ENCODE data around the gene GULP1.
"Not testable (repeated sequence)": the region's sequence is repeated elsewhere in the genome, so short reads cannot be mapped to it uniquely, and the experiment has no call there.

GULP1 gene

DNA sequence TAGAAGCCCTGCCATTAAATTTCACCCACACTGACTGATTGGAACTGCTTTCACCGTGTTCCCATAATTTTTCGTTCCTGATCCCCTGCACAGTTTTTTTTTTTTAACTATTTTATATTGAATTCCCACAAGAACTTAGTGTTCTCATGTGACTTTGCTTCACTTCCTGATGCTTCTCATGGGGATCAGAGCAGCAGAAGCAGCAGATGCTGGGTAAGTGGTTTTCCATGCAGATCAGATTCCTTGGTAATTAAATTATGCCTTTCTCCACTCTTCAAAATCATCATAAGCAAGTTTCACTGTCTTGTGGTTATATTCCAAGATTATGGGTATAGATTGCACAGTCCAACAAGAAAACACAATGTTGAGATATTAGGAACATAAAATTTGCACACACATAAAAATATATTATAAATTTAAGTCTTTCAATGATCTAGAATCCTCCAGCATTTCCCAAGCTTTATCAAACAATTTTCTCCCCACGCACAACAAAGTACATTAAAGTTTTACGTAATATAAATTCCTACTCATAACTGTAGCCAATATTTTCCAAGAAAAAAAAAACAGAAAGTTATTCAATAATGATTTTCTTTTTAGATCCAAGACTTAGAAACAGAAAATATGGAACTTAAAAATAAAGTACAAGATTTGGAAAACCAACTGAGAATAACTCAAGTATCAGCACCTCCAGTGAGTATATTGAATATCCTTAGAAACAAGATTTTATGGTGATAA is 277.9 kb downstream of the GULP1 start:
- no peak for DNase-seq

- no peak for DNase-seq
Measured at GRCh38 chr2:188570370-188570769, 278.7 kb downstream of the GULP1 start.

GRCh38 chr2:188571543-188572303 is 280.0 kb downstream of the GULP1 start:
- DNase-seq, result no peak

GRCh38 chr2:188572592-188572991 is 280.9 kb downstream of the GULP1 start:
- DNase-seq, result no peak

- DNase-seq, result no peak
Measured at GRCh38 chr2:188573453-188573852, 281.8 kb downstream of the GULP1 start.

GRCh38 chr2:188576006-188576405 is 284.3 kb downstream of the GULP1 start:
- DNase-seq, result no peak

GRCh38 chr2:188576651-188577050 is 285.0 kb downstream of the GULP1 start:
- DNase-seq, result no peak

- DNase-seq, result no peak
Measured at GRCh38 chr2:188577231-188577630, 285.6 kb downstream of the GULP1 start.

DNA sequence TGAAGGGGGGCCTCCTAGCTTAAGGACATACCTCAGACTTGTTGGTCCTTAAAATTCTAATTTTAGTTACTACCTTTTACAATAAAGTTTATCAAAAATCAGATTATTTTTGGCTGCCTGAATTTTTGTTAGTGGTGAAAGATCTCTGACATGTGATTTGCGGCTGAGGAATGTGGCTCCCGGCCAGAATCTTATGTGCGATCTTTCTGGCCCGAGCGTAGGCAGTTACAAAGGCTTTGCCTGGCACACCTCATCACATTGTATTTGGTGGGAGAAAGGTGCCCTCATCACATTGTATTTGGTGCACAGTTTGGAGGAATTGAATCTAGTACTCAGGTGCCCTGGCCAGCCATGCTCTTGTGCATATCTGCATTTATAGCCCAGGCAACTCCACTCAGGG is 289.1 kb downstream of the GULP1 start:
- DNase-seq, result no peak

- DNase-seq, result no peak
Measured at GRCh38 chr2:188582211-188582610, 290.5 kb downstream of the GULP1 start.

DNA sequence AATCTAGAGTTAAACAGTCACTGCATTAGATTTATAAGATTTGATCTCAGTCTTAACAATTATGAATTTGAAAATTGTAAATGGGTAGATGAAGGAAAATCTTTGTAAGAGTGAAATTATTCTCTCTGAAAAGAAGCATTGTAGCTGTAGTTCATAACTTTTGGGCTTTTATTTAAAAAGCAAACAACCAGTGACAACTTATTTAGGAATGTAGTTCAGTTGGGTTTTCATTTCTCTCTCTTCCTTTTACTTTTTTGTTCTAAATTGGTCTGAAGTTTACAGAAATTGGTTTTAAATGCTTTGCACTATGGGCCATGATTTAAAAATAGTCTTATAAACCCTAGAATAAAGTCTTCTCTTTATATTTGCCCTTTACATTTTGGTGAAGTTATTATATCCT is 296.6 kb downstream of the GULP1 start:
- no peak for DNase-seq

- DNase-seq, result no peak
Measured at GRCh38 chr2:188596054-188596453, 304.4 kb downstream of the GULP1 start.

GRCh38 chr2:188598551-188598950 is 306.9 kb downstream of the GULP1 start:
- DNase-seq, result no peak

- DNase-seq, result no peak
Measured at GRCh38 chr2:188599140-188599539, 307.5 kb downstream of the GULP1 start.

DNA sequence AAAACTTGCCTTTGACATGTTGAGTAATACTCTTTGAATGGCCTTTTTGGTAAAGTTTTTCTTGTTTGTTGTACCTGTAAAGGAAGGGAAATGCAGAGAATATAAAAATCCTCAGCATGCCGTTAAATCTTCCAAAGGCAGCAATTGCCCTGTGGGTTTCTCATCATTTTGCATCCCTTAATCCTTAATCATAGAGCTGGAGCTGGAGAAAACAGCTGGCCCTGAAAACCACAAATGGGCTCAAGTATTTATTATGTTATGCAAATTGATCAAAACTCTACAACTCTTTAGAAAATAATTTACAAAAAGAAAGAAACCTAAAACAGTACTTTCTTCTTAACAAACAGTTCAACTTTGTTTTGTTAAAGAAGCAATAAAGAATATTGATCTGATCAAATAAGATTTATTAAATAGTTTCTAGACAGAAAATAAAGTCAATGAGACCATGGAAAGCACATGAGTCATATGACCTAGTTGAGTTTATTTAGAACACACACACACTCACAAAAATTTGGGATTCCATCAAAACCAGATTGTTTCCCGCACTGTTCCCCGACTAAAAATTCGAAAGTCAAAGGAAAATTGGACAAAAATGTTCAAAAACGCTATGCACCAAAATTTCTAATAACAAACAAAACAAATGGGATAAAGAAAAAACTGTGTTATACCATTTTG is 309.0 kb downstream of the GULP1 start:
- DNase-seq, result no peak

DNA sequence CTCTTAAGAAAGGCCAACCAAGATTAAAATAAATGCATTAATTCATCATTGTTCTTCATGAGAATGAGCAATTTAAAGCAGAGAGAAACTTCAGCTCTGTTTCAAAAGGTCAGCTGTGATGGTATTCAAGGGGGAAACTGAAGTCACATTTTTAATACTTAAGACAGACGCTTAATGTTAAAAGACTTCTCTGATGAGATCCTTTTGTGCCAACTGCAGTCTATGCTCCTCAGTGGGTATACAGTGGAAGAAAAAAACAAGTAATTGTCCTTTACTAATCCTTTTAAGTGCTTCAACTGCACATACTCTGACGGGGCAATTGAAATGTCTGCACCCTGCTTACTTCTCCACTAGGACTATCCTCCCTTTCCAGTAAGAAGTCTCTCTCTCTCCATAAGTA is 309.7 kb downstream of the GULP1 start:
- no peak for DNase-seq

DNA sequence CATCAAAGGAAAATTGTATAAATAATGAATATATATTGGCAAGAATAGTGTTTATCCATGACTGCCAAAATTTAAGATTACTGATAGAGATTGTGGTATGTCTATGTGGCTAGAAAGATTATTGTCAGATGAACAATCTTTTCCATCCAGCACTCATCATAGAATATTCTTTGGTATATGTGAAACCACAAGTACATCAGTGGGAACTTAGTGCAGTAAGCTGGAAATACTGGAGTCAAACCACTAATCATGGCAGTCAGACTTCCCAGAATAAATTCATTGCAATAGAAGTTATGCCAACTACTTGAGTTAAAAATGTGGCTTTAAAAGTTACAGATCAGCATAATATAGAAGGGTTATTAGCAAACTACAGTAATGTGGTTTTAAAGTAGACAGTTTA is 310.3 kb downstream of the GULP1 start:
- DNase-seq, result no peak

DNA sequence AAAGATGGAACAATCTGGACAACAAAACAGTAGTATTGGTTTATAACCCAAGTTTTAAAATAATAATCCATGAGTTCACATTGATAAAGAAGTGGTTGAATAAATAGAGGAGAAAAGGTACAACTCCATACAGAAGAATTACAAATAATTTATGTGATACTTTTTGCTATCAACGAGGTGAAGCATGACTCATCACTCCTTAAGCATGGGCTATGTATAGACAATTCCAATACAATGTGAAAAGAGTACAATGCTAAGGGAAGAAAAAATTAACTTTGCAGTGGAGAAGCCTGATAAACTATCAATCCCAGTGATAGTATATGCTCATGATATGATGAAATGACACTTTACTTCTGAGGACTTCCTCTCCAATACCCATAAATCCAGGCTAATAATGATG is 312.9 kb downstream of the GULP1 start:
- no peak for DNase-seq

- DNase-seq, result not testable (repeated sequence)
Measured at GRCh38 chr2:188605609-188606584, 314.2 kb downstream of the GULP1 start.

GRCh38 chr2:188606596-188606995 is 314.9 kb downstream of the GULP1 start:
- not testable (repeated sequence) for DNase-seq

- DNase-seq, result no peak
Measured at GRCh38 chr2:188607501-188607900, 315.8 kb downstream of the GULP1 start.

- DNase-seq, result no peak
Measured at GRCh38 chr2:188609321-188610049, 317.8 kb downstream of the GULP1 start.
